CD14-positive monocyte (primary cell): ENCODE measurements around the gene LCNL1. TPM values are rescaled to one million over a fixed set of nuclear protein-coding genes. Genes with fewer than 3 reads are reported as not detected.

Source experiments
- DNase-seq, 3 donors: peaks; one replicate each; pipeline ENCODE4 v3.0.0-alpha.2; 2011 to 2022
- H2AFZ ChIP-seq: 2 replicates; pipeline ENCODE4 v1.6.0; 2012; ENCODE audit warnings: mild to moderate bottlenecking, low read depth, low read length, inconsistent platforms; ENCODE audit not compliant: insufficient read depth, poor library complexity, severe bottlenecking
- H3K27ac ChIP-seq, 2 donors: 1 replicate in 1 of 2; 2 replicates in 1 of 2; pipeline ENCODE4 v1.5.1; 2012 to 2013; ENCODE audit warnings: low read length in 2 of 2, control low read depth in 1 of 2, inconsistent platforms in 1 of 2, low read depth in 1 of 2, mild to moderate bottlenecking in 1 of 2
- H3K27me3 ChIP-seq, 2 donors: one replicate each; pipeline versions ENCODE4 v1.6.0 to v1.6.1; 2011 to 2013; ENCODE audit warnings: low read length in 2 of 2; ENCODE audit not compliant: control insufficient read depth in 2 of 2, insufficient read depth in 2 of 2
- H3K36me3 ChIP-seq, 2 donors: replicated peaks in 1 of 2; 1 replicate in 1 of 2; 2 replicates in 1 of 2; pipeline versions ENCODE4 v1.5.1 to v1.6.1; 2012 to 2013; ENCODE audit warnings: low read length in 2 of 2, control low read depth in 1 of 2, inconsistent platforms in 1 of 2, mild to moderate bottlenecking in 1 of 2; ENCODE audit not compliant: insufficient read depth in 2 of 2, control insufficient read depth in 1 of 2
- H3K4me1 ChIP-seq, 2 donors: 1 replicate in 1 of 2; 2 replicates in 1 of 2; pipeline versions ENCODE4 v1.5.1 to v1.6.1; 2012 to 2013; ENCODE audit warnings: low read length in 2 of 2, control low read depth in 1 of 2, inconsistent platforms in 1 of 2, mild to moderate bottlenecking in 1 of 2, moderate library complexity in 1 of 2; ENCODE audit not compliant: insufficient read depth in 2 of 2, control insufficient read depth in 1 of 2
- H3K4me2 ChIP-seq: replicated peaks from 2 replicates; pipeline ENCODE3; 2012; ENCODE audit warnings: low read length, moderate library complexity, mild to moderate bottlenecking; ENCODE audit not compliant: poor library complexity, severe bottlenecking; ENCODE audit errors: extremely low read depth
- H3K4me3 ChIP-seq, 3 experiments: fragments of 200-600 bp in 1 of 3; sonication (generic) in 1 of 3; replicated peaks in 1 of 3; 1 replicate in 2 of 3; 2 replicates in 1 of 3; pipeline ENCODE4 v1.5.1; 2011 to 2013; ENCODE audit warnings: low read length in 3 of 3, mild to moderate bottlenecking in 3 of 3, control low read depth in 2 of 3, low read depth in 2 of 3, inconsistent platforms in 1 of 3, moderate library complexity in 1 of 3
- H3K79me2 ChIP-seq: 2 replicates; pipeline ENCODE4 v1.6.0; 2012; ENCODE audit warnings: mild to moderate bottlenecking, control low read depth, inconsistent platforms, low read length, moderate library complexity; ENCODE audit not compliant: insufficient read depth
- H3K9ac ChIP-seq: 2 replicates; pipeline ENCODE4 v1.6.0; 2017; ENCODE audit warnings: low read length, mild to moderate bottlenecking; ENCODE audit not compliant: insufficient read depth, poor library complexity, severe bottlenecking
- H3K9me3 ChIP-seq, 2 donors: replicated peaks in 1 of 2; 1 replicate in 1 of 2; 2 replicates in 1 of 2; pipeline versions ENCODE4 v1.5.1 to v1.6.1; 2012 to 2013; ENCODE audit warnings: low read length in 2 of 2, control low read depth in 1 of 2; ENCODE audit not compliant: control insufficient read depth in 1 of 2, insufficient read depth in 1 of 2
- H4K20me1 ChIP-seq: 2 replicates; pipeline ENCODE4 v1.6.0; 2012; ENCODE audit warnings: mild to moderate bottlenecking, low read length, control low read depth, moderate library complexity; ENCODE audit not compliant: insufficient read depth
- H3K27ac Mint-ChIP-seq, 7 donors: one replicate each; pipeline ENCODE4 v1.8.0; 2020; ENCODE audit warnings: mild to moderate bottlenecking in 7 of 7, mixed read lengths in 7 of 7, moderate library complexity in 6 of 7, inconsistent platforms in 2 of 7
- H3K27me3 Mint-ChIP-seq, 3 donors: one replicate each; pipeline ENCODE4 v1.8.0; 2021 to 2022; ENCODE audit warnings: low read depth in 3 of 3, mild to moderate bottlenecking in 3 of 3, mixed read lengths in 3 of 3, moderate library complexity in 3 of 3, inconsistent platforms in 1 of 3
- H3K36me3 Mint-ChIP-seq, 2 donors: one replicate each; pipeline ENCODE4 v1.8.0; 2020; ENCODE audit warnings: mixed read lengths in 2 of 2, inconsistent platforms in 1 of 2, mild to moderate bottlenecking in 1 of 2
- H3K4me1 Mint-ChIP-seq: one replicate; pipeline ENCODE4 v1.8.0; 2020; ENCODE audit warnings: mild to moderate bottlenecking, mixed read lengths
- H3K4me3 Mint-ChIP-seq, 2 donors: one replicate each; pipeline ENCODE4 v1.8.0; 2020; ENCODE audit warnings: mild to moderate bottlenecking in 2 of 2, mixed read lengths in 2 of 2, moderate library complexity in 1 of 2
- H3K9me3 Mint-ChIP-seq, 7 donors: one replicate each; pipeline ENCODE4 v1.8.0; 2020 to 2022; ENCODE audit warnings: mixed read lengths in 7 of 7, mild to moderate bottlenecking in 6 of 7, moderate library complexity in 6 of 7, inconsistent platforms in 2 of 7
- WGBS: methylation state at CpG from one replicate; pipeline ENCODE4 v1.1.5; 2013; ENCODE audit warnings: missing lambda C conversion rate; ENCODE audit not compliant: insufficient coverage; 5-methylcytosine and 5-hydroxymethylcytosine counted together
- intact Hi-C, 2 donors: fragments of 100-400 bp; cut with micrococcal nuclease; formaldehyde crosslinking; loops; one replicate each; pipeline versions ENCODE4 v1.15.0 to v1.15.1; 2023
- polyA plus RNA-seq, 3 donors: library from polyadenylated mRNA; depleted of rRNA in 1 of 3; unstranded in 2 of 3; stranded (reverse) in 1 of 3; fragments of 300-500 nt in 2 of 3; fragments of >200 nt in 1 of 3; fragmentation: Illumina TruSeq in 2 of 3; gene quantifications; 1 replicate in 2 of 3; 2 replicates in 1 of 3; pipeline ENCODE4 v1.2.3, GENCODE V29; 2012 to 2021
- TF ChIP-seq, protein P1 (sequence below): fragments of 200-600 bp; IDR thresholded peaks from one replicate; pipeline ENCODE4 v1.8.0; 2022; ENCODE audit warnings: antibody characterized with exemption, mild to moderate bottlenecking

LCNL1 gene
- polyA plus RNA-seq, 3 donors = 0.04 TPM; not detected in 2

DNA sequence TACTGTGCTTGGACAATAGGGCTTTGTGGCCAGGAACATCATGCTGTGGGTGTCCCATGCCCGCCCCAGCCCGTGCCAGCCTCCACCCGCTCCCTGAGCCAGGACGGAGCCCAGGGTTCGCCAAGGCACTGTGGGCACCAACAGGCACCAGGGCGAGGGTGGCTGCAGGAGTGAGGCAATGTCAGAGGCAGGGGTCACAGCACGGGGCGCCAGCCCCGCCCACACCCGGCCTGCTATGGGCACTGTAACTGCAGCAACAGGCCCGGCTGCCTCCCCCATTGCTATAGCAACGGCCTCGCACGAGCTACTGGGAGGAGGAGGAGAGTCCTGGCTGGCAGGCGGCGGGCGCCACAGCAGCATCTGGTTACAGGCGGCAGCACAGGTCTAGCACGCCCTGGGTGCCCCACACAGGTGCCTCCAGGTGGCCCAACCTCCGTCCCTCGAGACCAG lies 42.7 kb downstream of the LCNL1 start:
- Mint-ChIP-seq H3K4me1 (peaks cover 28% of the 10 kb centered on the region), H3K9me3 (peaks cover 0 to 5% (median 0%) of the 10 kb centered on the region in 7 donors), H3K27me3 (peaks cover 4 to 7% (median 6%) of the 10 kb centered on the region in 3 donors), H3K4me3 (peak overlapping the region in 1 of 2 donors; percentile 16), H3K27ac (no peak overlapping the region), H3K36me3 (peaks cover 0 to 1% of the 10 kb centered on the region in 2 donors)
- H2AFZ ChIP-seq = no peak overlapping the region
- H3K36me3 ChIP-seq = no peaks in the 10 kb centered on the region
- intact Hi-C loops = no loop called here
- H3K4me3 ChIP-seq = no peak overlapping the region
- no peaks in the 10 kb centered on the region for H3K9me3 ChIP-seq
- WGBS = 75% methylated on average over 21 of the region's 21 CpGs
- H3K4me2 ChIP-seq = no peak overlapping the region
- H3K27me3 ChIP-seq = no peaks in the 10 kb centered on the region
- peaks cover 31 to 43% of the 10 kb centered on the region in 2 donors for H3K4me1 ChIP-seq
- DNase-seq = no peak
- H4K20me1 ChIP-seq = peaks cover 10% of the 10 kb centered on the region
- H3K27ac ChIP-seq = no peak overlapping the region
- peaks cover 21% of the 10 kb centered on the region for H3K79me2 ChIP-seq
- no peak overlapping the region for H3K9ac ChIP-seq
- TF ChIP-seq, protein P1, sequence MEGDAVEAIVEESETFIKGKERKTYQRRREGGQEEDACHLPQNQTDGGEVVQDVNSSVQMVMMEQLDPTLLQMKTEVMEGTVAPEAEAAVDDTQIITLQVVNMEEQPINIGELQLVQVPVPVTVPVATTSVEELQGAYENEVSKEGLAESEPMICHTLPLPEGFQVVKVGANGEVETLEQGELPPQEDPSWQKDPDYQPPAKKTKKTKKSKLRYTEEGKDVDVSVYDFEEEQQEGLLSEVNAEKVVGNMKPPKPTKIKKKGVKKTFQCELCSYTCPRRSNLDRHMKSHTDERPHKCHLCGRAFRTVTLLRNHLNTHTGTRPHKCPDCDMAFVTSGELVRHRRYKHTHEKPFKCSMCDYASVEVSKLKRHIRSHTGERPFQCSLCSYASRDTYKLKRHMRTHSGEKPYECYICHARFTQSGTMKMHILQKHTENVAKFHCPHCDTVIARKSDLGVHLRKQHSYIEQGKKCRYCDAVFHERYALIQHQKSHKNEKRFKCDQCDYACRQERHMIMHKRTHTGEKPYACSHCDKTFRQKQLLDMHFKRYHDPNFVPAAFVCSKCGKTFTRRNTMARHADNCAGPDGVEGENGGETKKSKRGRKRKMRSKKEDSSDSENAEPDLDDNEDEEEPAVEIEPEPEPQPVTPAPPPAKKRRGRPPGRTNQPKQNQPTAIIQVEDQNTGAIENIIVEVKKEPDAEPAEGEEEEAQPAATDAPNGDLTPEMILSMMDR = no peak

DNA sequence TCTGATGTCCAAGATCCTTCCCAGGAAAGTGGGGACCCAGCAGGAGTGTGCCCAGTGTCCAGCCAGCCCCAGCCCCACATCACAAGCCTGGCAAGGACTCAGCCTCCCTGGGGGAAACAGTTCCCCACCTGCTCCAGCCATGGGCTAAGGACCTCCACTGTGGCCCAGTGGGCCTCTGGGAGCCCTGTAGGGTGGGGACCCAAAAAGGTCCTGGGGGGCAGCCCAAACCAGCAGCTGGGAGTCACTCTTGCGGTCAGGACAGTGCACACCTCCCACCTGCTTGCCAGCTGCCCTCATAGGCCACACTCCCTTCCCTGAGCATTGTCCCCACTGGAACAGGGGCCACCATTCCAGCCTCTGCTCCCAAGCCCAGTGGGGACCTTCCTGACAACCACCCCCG lies 43.6 kb downstream of the LCNL1 start:
- H2AFZ ChIP-seq = no peak overlapping the region
- peaks cover 10% of the 10 kb centered on the region for H4K20me1 ChIP-seq
- peaks cover 30% of the 10 kb centered on the region for H3K79me2 ChIP-seq
- intact Hi-C loops = no loop called here
- Mint-ChIP-seq H3K4me1 (peaks cover 32% of the 10 kb centered on the region), H3K27ac (peak overlapping the region in 1 of 7 donors; percentile 25), H3K36me3 (peaks cover 0 to 4% of the 10 kb centered on the region in 2 donors), H3K4me3 (no peak overlapping the region), H3K9me3 (peaks cover 0 to 5% (median 0%) of the 10 kb centered on the region in 7 donors), H3K27me3 (peaks cover 4 to 7% (median 6%) of the 10 kb centered on the region in 3 donors)
- no peaks in the 10 kb centered on the region for H3K27me3 ChIP-seq
- no peaks in the 10 kb centered on the region for H3K36me3 ChIP-seq
- WGBS = 85% methylated on average over 2 of the region's 2 CpGs
- TF ChIP-seq, protein P1 = no peak
- peaks cover 39 to 52% of the 10 kb centered on the region in 2 donors for H3K4me1 ChIP-seq
- DNase-seq = no peak
- no peak overlapping the region for H3K27ac ChIP-seq
- no peak overlapping the region for H3K9ac ChIP-seq
- H3K9me3 ChIP-seq = no peaks in the 10 kb centered on the region
- no peak overlapping the region for H3K4me3 ChIP-seq
- no peak overlapping the region for H3K4me2 ChIP-seq
